NCI-H1105 treated with DMSO at 0.1 percent for 48 hours (cell line): Measurements from ENCODE around the gene FLOT1.
A peak's percentile ranks its signal among the peaks of the same experiment; 100 is the strongest.
"Not testable (repeated sequence)": the region's sequence is repeated elsewhere in the genome, so short reads cannot be mapped to it uniquely, and the experiment has no call there.

Source experiments
- DNase-seq: peaks from one replicate; lab custom pipeline; 2025; lab: John Stamatoyannopoulos, UW

Gene FLOT1

GRCh38 chr6:30723159-30723842 lies 19.2 kb downstream of the FLOT1 start:
- DNase-seq, result not testable (repeated sequence)

GRCh38 chr6:30722280-30723112 lies 20.0 kb downstream of the FLOT1 start:
- DNase-seq, result peak; percentile 66

- not testable (repeated sequence) for DNase-seq
Measured at GRCh38 chr6:30722025-30722279, 20.5 kb downstream of the FLOT1 start.

- DNase-seq, result peak; percentile 85
Measured at GRCh38 chr6:30721198-30722024, 21.1 kb downstream of the FLOT1 start.

- peak; percentile 59 for DNase-seq
Measured at GRCh38 chr6:30720738-30721197, 21.7 kb downstream of the FLOT1 start.

DNA sequence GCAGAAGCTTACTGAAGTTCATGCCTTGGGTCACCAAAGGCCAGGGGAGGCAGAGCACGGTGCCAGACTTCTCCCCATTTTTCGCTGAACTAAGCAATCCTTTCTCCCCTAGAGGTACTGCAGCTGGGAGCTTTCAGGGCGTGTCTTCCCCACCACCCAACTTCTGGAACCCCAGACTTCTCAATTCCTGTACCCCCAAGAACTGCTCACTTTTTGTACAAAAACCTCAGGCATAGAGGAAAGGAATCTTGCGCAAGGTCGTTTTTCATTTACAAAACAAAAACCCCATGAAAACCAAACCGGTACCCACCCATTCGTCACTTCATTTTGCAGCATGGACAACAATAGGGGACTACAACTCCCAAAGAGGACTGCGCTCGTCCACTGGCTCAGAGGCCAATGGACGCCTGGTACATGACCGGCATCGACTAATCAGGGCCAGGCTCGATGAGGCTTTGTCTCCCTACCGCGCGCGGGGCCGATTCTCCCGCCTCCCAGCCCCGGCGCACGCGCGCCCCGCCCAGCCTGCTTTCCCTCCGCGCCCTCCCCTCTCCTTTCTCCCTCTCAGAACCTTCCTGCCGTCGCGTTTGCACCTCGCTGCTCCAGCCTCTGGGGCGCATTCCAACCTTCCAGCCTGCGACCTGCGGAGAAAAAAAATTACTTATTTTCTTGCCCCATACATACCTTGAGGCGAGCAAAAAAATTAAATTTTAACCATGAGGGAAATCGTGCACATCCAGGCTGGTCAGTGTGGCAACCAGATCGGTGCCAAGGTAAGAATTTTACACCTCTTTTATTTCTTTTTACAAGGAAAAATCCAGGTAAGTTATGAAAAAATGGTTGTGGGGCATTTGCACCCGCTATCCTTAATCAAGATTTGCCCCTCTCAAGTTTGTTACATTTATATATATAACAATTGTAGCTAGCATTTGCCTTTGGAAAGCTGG lies 22.4 kb downstream of the FLOT1 start, which contains the start of gene TUBB:
TUBB (plus strand) TSS at position 562 of the 947 bp plus-strand sequence; CDS start at position 717, 155 bp downstream.
- DNase-seq, result peak; percentile 98

- peak; percentile 64 for DNase-seq
Measured at GRCh38 chr6:30719356-30719755, 23.1 kb downstream of the FLOT1 start.

GRCh38 chr6:30717845-30718720 lies 24.4 kb downstream of the FLOT1 start:
- not testable (repeated sequence) for DNase-seq

DNA sequence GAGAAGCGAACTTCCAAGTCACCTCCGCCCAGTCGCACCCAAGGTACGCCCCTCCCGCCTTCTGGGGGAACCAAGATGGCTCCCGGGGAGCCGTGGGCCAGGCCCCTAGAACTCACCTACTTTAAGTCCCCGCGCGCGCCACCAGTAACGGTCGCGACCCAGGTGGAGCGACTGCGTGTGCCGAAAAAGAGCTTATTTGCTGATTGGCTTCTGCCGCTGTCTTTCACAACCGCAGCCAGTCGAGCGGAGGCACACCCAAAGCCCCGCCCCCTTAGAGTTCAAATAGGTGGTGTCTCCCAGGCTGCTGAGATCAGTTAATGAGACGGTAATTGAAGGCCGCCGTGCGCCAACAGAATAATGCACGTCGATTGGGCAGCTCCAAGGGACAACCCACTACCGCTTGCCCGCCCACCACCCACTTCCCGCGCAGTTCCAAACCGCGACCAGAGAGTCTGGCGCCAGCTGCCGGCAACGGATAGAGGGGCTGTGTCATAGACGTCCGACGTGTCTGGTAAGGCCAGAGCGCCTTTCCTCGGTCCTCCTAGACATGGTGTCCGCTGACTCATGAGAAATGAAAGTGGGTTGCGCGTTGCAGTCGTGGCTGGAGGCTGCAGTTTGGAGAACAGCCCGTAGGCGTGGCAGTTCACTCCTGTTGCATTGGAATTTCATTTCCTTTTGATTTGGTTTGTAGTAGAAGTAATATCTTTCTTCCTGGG lies 25.2 kb downstream of the FLOT1 start, which contains the start of gene MDC1:
MDC1 (minus strand) TSS at position 153 of the 716 bp plus-strand sequence. CDS start 2,106 bp downstream, outside the sequence.
- peak; percentile 100 for DNase-seq

DNA sequence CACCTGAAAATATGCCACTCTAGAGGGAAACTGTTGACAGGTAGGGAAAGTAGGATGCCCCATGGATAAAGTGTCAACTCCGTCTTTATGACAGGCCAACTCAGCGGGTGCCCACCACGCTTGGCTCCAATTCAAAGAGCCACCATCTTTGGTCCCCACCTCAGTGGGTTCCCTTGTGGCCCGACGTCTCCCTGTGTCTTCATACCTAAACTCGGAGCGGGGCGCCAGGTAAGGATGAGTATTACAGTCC lies 25.7 kb downstream of the FLOT1 start:
- no peak for DNase-seq

- DNase-seq, result no peak
Measured at GRCh38 chr6:30714263-30714662, 28.2 kb downstream of the FLOT1 start.

DNA sequence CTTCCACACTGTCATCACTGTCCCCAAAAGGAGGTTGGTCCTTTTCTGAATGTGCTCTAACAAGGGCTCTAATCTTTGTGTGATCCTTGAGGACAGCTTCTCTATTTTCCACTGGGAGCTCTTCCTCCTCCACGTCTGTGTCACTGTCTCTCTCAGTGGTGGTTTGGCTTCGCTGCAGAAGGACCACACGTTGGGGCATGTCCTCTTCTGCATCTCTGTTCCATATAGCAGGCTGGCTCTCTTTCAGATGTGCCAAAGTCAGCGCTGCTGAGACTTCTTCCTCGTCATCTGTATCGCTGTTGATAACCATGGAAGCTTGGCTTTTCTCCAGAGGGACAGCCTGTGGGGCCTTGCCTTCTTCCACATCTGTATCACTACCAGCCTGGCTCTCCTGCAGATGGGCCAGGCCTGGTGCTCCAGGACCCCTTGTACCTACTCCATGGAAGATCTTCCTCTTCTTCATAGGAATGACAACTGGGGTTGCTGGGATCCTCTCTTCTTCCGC lies 30.0 kb downstream of the FLOT1 start:
- DNase-seq, result no peak

GRCh38 chr6:30711758-30712380 lies 30.6 kb downstream of the FLOT1 start:
- no peak for DNase-seq

GRCh38 chr6:30709101-30709868 lies 33.2 kb downstream of the FLOT1 start:
- no peak for DNase-seq

GRCh38 chr6:30707281-30707850 lies 35.1 kb downstream of the FLOT1 start:
- DNase-seq, result peak; percentile 86

GRCh38 chr6:30705620-30706019 lies 36.9 kb downstream of the FLOT1 start:
- no peak for DNase-seq

- no peak for DNase-seq
Measured at GRCh38 chr6:30703821-30704220, 38.7 kb downstream of the FLOT1 start.

GRCh38 chr6:30703011-30703410 lies 39.5 kb downstream of the FLOT1 start:
- DNase-seq, result no peak
